IPS-NIHi7 (cell line): Measurements from ENCODE around the gene CABLES1.
"Not testable (repeated sequence)": the region's sequence is repeated elsewhere in the genome, so short reads cannot be mapped to it uniquely, and the experiment has no call there.

Experiments used
- DNase-seq: peaks from one replicate; pipeline ENCODE4 v3.0.0; 2012; ENCODE audit warnings: mixed read lengths; ENCODE audit errors: extremely low spot score

Gene CABLES1

GRCh38 chr18:23109163-23109562, 26.1 kb upstream of the CABLES1 start:
- not testable (repeated sequence) for DNase-seq

DNA sequence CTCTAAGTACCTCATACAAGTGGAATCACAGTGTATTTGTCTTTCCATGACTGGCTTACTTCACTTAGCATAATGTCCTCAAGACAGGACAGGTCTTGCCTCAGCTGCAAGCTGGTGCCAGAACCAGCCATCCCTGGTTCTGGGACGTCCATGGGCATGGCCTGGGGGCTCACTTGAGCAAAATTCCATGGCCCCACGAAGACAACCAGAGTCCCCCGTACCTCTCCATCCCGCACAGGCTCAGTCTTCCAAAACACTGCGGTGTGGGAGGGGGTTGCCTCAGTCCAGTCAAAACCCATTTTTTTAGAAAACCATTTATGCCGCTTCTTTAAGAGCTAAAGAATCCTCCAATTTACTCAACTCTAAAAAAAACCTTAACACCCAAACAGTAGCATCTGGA, 21.7 kb upstream of the CABLES1 start:
- DNase-seq = no peak

DNA sequence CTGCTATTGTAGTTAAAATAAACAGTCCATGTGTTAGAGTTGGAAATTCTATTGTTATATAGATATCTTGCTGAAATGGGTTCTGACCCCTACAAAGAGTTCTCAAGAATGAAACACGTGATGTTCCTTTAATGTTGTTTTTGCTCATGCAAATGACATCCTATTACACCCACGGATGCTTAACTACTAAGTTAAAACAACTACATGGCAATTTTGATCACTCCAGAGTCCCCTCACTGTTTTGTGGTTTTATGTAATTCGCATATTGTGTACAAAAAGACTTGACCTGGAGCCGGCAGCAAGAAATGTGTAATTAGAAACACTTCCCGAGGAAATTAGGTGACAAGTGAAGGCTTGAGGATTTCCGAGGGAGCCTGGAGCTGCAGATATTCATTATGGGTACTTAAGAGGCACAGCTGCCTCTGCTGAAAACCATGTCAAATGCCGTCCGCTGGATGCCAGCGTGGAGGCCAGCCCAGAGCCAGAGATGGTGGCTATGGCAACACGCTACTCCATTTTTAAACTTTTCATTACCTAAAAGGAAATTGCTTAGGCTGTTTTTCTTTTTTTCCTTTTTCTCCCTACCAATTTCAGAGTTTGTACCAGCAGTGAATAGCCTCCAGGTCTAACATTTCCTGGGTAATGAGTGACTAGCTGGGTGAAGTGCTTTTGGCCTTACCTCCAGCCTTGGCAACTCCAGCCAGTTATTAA, 21.0 kb upstream of the CABLES1 start:
- no peak for DNase-seq

- no peak for DNase-seq
These were observed 20.4 kb upstream of the CABLES1 start for GRCh38 chr18:23114911-23115310.

- DNase-seq = no peak
These were observed 19.6 kb upstream of the CABLES1 start for GRCh38 chr18:23115683-23116096.

DNA sequence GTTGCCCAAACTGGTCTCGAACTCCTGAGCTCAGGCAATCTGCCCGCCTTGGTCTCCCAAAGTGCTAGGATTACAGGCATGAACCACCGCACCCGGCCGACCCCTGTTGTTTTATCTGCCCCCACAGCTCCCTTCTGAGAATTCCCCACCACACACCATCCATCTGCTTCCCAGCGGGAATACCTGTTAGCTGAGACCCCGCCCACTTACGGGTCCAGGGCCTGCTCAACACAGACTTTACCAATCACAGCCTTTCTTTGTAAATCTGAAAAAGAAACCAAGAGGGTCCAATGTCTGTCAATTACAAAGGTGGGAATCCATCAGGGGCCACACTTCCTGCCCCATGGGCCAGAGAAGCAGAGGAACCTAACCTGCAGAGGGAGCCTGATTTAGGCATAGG, 14.2 kb upstream of the CABLES1 start:
- no peak for DNase-seq

DNA sequence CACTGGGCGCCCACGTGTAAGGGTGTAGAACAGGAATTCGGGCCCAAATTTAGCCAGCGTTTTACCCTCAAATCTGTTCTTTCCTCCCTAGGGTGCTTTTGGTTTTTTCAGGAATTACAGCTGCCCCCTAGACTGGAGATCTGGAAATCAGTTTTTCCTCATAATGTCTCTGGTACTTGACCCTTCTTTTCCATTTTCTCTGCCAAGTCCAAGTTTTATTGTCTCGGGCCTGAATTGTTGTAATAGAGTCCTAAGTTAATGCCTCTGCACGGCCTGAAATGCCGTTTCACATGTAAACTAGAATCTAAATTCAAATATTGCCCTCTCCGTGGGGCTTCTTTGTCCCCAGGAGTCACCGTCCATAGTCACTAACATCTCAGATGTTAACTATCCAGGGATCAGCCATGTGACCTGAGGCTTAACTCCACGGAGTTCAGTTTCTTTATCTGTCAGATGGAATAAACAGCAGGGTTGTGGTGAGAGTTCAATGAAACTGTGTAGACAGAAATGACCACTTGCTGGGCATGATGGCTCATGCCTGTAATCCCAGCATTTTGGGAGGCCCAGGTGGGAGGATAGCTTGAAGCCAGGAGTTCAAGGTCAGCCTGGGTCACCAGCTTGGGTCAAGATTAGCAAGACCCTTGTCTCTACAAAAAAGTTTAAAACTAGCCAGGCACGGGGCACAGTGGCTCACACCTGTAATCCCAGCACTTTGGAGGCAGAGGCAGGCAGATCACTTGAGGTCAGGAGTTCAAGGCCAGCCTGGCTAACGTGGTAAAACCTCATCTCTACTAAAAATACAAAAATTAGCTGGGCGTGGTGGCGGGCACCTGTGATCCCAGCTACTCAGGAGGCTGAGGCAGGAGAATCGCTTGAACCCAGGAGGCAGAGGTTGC, 12.7 kb upstream of the CABLES1 start:
- no peak for DNase-seq

DNA sequence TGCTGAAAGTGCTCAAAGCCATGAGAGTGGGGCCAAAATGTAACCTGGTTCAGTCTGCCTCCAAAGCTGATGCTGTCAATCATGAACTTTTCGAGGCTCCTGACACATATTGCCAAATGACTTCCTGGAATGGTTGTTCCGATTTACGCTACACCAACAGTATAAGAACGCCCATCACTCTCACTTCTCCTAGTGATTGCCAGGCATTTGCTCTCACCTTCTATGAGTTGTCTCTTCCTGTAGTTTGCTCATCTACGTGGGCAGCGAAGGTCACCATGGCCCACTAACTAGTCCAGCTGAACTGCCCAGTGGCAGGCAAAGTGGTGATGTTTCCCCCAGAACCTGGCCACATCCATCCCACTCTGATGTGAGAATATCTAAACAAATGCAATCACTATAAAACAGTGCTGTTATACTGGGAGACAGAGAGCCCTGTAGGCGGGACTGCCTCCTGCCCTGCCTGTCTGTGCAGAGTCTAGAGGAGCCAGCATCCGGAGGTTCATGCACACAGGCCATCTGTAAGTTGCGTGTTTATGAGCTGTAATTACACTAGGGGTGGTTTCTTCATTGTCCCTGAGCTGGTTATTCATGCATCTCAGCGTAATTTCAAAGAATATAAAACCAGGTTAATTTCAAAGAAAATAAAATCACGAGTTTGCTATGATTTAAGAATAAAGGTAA, 8.8 kb upstream of the CABLES1 start:
- DNase-seq = no peak

- DNase-seq = no peak
These were observed 8.2 kb upstream of the CABLES1 start for GRCh38 chr18:23127090-23127489.

DNA sequence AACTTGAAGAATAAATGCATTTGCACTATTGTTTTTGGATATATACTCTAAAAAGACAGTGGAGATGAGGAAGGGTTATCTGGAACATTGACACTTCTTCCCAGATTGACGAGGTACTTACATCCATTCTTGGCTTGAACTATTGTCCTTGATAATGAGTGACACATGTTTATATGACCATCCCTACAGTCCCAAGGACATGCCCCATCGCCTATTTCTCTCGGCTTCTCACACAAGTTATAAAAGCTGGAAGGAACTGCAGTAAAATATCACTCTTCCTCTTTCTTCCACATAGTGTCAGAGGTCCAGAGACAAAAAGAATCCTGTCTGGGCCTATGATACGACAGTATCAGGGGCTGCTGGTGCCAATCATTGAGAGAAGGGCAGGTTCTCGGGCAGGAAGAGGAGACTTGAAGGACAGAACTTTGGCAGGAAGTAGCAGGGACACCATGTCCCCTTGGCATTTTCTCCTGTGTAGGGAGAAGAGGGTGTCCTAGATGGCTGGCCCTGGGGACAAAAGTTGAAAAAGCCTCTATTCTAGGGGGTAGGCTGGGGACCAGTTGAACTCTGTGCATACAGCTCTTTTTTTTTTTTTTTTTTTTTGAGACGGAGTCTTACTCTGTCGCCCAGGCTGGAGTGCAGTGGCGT, 5.8 kb upstream of the CABLES1 start:
- DNase-seq = no peak

DNA sequence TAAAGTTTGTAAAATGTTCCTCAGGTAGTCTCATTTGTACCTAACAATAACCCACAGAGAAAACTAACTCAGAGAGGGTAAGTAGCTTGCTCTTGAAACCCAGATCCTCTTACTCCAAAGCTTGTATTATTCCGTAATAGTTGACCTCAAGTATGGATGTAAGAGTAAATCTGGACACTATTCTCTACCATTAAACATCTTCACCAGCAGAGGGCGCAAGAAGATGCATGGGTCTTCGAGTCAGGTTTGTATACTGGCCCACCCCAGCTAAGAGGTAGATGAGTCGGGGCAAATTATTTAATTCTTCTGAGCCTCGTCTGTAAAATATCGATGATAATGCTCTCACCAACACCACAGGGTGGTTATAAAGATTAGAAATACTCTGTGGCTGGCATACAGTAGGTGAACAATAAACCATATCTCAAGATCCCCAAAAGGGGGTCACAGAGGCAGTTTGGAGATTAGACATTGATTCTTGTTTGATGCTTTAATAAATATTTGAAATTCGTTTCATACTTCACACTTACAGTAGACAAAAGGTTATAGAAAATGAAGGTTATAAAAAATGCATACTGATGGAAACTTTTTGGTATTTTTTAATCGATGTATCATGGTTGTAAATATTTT, 3.5 kb upstream of the CABLES1 start:
- peak; percentile 74 for DNase-seq

DNA sequence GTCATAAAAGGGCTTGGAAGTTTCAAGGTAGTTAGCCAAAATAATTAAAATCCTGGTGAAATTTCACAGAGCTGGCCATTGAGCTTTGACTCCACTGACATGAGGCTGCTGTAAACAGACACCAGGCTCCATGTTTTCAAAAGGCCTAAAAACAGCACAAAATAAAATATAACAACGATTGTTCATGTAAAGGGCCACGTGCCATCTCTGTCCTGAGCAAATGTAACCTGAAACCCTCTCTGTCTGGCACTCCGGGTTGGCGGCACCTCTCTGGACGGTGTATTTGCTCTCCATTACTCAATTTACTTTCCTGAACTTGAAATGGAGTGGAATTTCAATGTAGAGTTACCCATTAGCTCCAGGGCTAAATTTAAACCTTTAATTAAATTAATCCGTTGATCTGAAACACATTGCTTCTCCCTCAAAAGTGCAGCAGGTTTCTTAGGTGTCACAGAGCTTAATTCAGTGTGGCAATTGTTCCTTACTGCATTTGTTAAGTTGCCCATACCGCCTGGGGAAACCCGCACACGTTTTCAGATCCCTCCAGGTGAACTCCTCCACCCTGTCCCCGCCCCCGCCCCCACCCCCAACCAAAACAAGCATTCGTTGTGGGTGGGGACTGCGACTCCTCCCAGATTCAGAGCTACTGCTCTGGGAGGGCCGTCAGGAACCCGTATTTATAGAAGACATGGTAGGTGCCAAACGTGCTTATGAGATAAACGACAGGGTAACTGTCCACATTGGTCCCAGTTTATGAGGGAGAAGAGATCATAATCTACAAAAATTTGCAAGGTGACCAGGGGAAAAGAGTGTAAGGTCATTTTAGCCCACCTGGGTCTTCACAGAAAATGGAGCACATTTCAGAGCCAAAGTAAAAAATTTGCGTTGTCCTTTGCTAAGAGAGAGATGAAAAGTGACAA, 1.2 kb upstream of the CABLES1 start:
- peak; percentile 88 for DNase-seq

- DNase-seq = no peak
These were observed 453 bp downstream of the CABLES1 start for GRCh38 chr18:23135550-23136325.

GRCh38 chr18:23136326-23137096, 1.2 kb downstream of the CABLES1 start:
- no peak for DNase-seq

GRCh38 chr18:23137097-23137635, 1.9 kb downstream of the CABLES1 start:
- DNase-seq = no peak

- no peak for DNase-seq
These were observed 2.5 kb downstream of the CABLES1 start for GRCh38 chr18:23137788-23138216.

- DNase-seq = no peak
These were observed 3.2 kb downstream of the CABLES1 start for GRCh38 chr18:23138471-23138870.
